ENCODE measurements around the gene FLNB.
A peak's percentile ranks its signal among the peaks of the same experiment; 100 is the strongest.

Gene FLNB

DNA sequence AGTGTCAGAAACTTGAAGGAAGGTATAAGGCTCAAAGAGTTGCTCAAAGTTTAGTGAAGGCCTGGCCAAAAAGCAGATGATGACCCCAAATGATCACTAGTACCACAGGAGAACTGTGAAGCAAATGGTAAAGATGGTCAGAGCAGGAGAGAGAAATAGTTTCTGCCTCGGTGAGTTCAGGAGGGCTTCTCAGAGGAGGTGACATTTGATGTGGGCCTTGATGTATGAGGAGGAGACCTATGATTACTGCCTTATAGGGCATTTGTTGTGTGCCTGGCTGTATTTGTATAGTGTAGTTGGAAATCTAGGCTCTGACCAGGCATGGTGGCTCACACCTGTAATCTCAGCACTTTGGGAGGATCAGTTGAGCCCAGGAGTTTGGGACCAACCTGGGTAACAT is 152.2 kb downstream of the FLNB start:
- DNase-seq (ENCODE audit: extremely low read depth, low read depth), result no peak
- no peak overlapping the region for H3K4me3 ChIP-seq (replicated peaks; ENCODE audit: low read depth, low read length)
- TF ChIP-seq, protein P1, sequence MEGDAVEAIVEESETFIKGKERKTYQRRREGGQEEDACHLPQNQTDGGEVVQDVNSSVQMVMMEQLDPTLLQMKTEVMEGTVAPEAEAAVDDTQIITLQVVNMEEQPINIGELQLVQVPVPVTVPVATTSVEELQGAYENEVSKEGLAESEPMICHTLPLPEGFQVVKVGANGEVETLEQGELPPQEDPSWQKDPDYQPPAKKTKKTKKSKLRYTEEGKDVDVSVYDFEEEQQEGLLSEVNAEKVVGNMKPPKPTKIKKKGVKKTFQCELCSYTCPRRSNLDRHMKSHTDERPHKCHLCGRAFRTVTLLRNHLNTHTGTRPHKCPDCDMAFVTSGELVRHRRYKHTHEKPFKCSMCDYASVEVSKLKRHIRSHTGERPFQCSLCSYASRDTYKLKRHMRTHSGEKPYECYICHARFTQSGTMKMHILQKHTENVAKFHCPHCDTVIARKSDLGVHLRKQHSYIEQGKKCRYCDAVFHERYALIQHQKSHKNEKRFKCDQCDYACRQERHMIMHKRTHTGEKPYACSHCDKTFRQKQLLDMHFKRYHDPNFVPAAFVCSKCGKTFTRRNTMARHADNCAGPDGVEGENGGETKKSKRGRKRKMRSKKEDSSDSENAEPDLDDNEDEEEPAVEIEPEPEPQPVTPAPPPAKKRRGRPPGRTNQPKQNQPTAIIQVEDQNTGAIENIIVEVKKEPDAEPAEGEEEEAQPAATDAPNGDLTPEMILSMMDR (IDR thresholded peaks at IDR 0.05; ENCODE audit: low read depth, low read length, missing control alignments), result no peak

DNA sequence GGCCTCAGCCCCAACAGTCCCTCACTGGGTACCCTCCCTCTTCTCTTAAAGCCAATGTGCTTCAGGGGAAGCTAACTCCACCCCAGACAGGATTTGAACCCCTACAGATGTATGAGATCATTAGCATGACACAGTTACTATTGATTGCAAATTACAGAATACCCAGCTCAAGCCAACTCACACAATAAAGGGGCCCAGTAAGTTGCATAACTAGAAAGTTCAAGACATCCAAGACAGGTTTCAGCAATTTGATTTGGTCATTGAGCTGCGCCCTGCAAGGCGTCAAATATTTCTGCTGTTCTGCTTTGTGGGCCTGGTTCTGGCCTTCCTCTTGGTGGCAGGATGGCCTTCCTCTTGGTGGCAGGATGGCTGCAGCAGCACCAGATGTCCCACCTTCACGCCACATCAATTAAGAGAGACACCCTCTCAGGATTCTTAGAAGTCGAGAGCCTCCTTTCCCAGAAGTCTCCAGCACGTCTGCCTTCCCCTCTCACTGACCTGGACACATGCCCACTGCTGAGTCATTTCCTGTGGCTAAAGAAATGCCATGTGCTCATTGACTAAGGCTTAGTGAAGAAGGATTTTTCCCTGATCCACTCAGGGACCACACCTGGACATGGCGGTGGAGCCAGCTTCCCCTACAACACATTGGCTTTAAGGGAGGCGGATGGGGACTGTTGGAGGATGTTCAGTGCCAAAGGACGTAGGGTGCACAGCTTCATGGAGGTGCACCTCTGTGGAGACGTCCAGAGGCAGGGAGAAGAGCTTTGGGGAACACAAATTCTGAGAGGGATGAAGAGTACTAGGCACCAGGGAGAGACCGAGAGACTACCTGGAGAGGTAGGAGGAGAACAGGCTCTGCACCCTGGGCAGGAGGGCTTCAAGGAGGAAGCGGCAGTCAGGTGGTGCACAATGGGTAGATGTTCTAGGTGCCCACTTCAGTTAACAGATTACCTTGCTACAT is 153.5 kb downstream of the FLNB start:
- H3K4me3 ChIP-seq (replicated peaks; ENCODE audit: low read depth, low read length), result no peak overlapping the region
- DNase-seq (ENCODE audit: extremely low read depth, low read depth), result peak; percentile 97
- TF ChIP-seq, protein P1 (IDR thresholded peaks at IDR 0.05; ENCODE audit: low read depth, low read length, missing control alignments), result no peak

DNA sequence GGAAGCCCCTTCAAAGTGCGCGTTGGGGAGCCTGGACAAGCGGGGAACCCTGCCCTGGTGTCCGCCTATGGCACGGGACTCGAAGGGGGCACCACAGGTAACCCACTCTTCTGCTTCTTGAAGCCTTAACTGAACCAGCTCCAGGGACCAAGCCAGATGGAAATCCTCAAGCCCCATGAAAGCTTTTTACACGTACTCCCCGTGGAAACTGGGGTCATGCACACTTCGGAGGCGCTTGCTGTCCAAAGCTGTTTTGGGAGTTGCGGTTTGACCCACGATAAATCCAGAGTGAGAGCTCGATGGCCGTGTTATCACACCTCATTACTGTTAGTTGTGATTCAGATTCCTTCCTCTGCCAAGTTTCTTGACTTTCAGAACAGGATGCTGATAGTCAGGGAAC is 155.0 kb downstream of the FLNB start:
- DNase-seq (ENCODE audit: extremely low read depth, low read depth), result no peak
- TF ChIP-seq, protein P1 (IDR thresholded peaks at IDR 0.05; ENCODE audit: low read depth, low read length, missing control alignments), result no peak
- H3K4me3 ChIP-seq (replicated peaks; ENCODE audit: low read depth, low read length), result no peak overlapping the region

DNA sequence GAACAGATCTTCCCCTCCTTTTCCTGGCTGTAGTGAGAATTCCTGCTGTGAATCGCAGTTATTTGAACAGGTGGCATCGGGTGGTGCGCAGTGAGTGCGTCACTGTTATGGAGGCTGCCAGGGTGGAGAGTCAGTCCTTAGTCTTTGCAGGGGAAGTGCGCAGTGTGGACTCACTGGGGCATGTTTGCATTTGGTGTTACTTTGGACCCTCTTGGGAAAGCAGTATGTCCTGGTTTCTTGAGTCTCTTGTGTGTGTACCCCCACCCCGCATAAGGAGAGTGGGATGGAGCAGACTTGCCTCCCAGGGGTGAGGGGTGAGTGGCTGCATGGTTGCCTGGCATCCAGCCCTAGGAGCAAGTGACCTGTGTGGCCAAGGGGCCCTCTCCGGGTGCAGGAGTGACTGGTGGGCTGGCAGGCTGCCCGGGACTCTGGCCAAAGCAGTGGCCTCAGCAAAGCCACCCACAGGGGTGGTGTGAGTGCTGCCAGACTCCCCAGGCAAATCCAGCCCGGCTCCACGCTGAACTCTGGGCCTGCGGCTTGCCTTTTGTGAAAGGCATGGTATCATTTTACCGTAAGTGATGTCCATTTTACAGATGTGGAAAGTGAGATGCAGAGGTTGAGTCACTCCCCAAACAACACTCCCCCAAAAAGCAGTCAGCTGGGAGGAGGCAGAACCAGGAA is 156.1 kb downstream of the FLNB start:
- no peak for DNase-seq (ENCODE audit: extremely low read depth, low read depth)
- H3K4me3 ChIP-seq (replicated peaks; ENCODE audit: low read depth, low read length), result no peak overlapping the region

DNA sequence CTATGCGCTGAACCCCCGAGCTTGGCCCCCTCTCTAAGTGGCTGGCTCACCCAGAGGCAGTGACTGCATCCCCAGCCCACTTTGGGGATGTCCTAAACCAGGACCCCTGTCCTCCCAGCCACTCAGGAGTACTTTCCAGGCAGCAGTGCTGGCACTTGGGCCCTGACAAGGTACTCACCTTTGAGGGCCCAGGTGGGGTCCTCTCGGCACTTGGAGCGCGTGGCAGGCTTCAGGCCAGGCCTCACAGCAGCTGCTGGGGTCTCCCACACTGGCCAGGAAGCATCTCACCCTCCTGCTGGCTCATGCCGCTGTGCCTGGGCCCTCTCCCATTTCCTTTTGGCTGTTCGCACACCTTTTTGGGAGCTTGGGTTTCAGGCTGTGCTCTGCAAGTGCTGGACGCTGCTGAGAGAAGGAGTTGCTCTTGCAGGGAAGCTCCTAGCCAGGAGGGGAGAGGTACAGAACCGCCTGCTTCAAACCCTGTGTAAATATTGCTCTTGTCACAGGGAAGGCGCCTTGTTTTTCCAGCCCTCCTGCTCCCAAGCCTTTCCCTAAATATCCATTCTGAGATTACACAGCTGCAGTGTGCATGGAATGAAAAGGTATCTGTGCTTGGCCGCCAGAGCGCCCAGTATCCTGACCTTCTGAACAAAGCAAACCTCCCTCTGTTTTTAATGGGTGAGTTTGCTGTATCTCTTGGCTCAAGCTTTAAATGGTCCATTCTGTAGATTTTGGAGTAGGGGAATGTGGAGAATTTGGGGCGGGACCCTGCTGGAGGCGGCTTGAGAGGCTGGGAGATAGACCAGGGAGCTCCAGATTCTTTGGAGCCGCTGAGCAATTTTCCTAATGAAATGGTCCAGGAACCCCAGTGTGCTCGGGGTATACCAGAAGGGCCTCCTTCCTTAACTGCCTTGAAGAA is 156.9 kb downstream of the FLNB start:
- TF ChIP-seq, protein P1 (IDR thresholded peaks at IDR 0.05; ENCODE audit: low read depth, low read length, missing control alignments), result no peak
- no peak for DNase-seq (ENCODE audit: extremely low read depth, low read depth)

More for the DNA sequence above, 156.1 kb downstream of the FLNB start:
- TF ChIP-seq, protein P1 (IDR thresholded peaks at IDR 0.05; ENCODE audit: low read depth, low read length, missing control alignments), result no peak

More for the DNA sequence above, 156.9 kb downstream of the FLNB start:
- no peak overlapping the region for H3K4me3 ChIP-seq (replicated peaks; ENCODE audit: low read depth, low read length)

All from HFF-Myc (cell line).